Spinal cord (tissue), 4 donors: Measurements from ENCODE around the gene HYAL2. TPM values are rescaled to one million over a fixed set of nuclear protein-coding genes. Genes with fewer than 3 reads are reported as not detected.

ENCODE experiments used
- polyA plus RNA-seq, 2 donors: library from polyadenylated mRNA; unstranded; fragments of 120-200 nt; gene quantifications; one replicate each; pipeline ENCODE4 v1.2.1, GENCODE V29; 2013; ENCODE audit not compliant: insufficient read length in 2 of 2
- total RNA-seq, 2 donors: library from RNA; depleted of rRNA in 1 of 2; stranded (reverse); fragments of 120-200 nt in 1 of 2; fragments of >200 nt in 1 of 2; gene quantifications; one replicate each; pipeline versions ENCODE4 v1.2.3 to v1.2.4, GENCODE V29; 2013 to 2014

HYAL2 gene
- total and polyA plus RNA-seq, 4 donors, result 30.0 to 92.3 (median 38.1) TPM

Other genes with a start within 250 kb of the HYAL2 start
- 100 to 1,000 TPM; 223 to 291 TPM for gene RBM5, start 233.8 kb downstream of the HYAL2 start, total RNA-seq
- 100 to 1,000 TPM; 240 to 366 TPM for gene RBM5, start 233.8 kb downstream of the HYAL2 start, polyA plus RNA-seq
- 10 to 100 TPM in 1 of 2 donors, 1 to 10 TPM in 1; 9.1 to 17.1 TPM for gene SEMA3F, start 167.4 kb downstream of the HYAL2 start, total RNA-seq
- 10 to 100 TPM; 11.3 to 21.8 TPM for gene SEMA3F, start 167.4 kb downstream of the HYAL2 start, polyA plus RNA-seq
- gene GNAT1, start 131.1 kb downstream of the HYAL2 start, total RNA-seq, result not detected
- under 1 TPM; 0.29 to 0.72 TPM for gene GNAT1, start 131.1 kb downstream of the HYAL2 start, polyA plus RNA-seq
- 10 to 100 TPM; 10.5 to 51.0 TPM for gene SLC38A3, start 117.5 kb downstream of the HYAL2 start, total RNA-seq
- gene SLC38A3, start 117.5 kb downstream of the HYAL2 start, polyA plus RNA-seq, result 10 to 100 TPM; 59.6 to 71.5 TPM
- gene GNAI2, start 86.5 kb downstream of the HYAL2 start, total RNA-seq, result 100 to 1,000 TPM; 123 to 236 TPM
- gene GNAI2, start 86.5 kb downstream of the HYAL2 start, polyA plus RNA-seq, result 100 to 1,000 TPM; 293 to 308 TPM
- gene SEMA3B, start 53.6 kb downstream of the HYAL2 start, total RNA-seq, result 100 to 1,000 TPM in 1 of 2 donors, 10 to 100 TPM in 1; 41.2 to 139 TPM
- gene SEMA3B, start 53.6 kb downstream of the HYAL2 start, polyA plus RNA-seq, result 10 to 100 TPM; 19.1 to 87.4 TPM
- under 1 TPM in 1 of 2 donors, not detected in 1; 0.44 TPM for gene LSMEM2, start 43.7 kb downstream of the HYAL2 start, total RNA-seq
- 1 to 10 TPM in 1 of 2 donors, under 1 TPM in 1; 0.43 to 1.1 TPM for gene LSMEM2, start 43.7 kb downstream of the HYAL2 start, polyA plus RNA-seq
- 10 to 100 TPM; 15.0 to 40.3 TPM for gene IFRD2, start 30.3 kb downstream of the HYAL2 start, total RNA-seq
- gene IFRD2, start 30.3 kb downstream of the HYAL2 start, polyA plus RNA-seq, result 10 to 100 TPM; 30.6 to 34.5 TPM
- gene HYAL3, start 23.3 kb downstream of the HYAL2 start, total RNA-seq, result 1 to 10 TPM; 4.2 to 9.7 TPM
- 10 to 100 TPM; 14.1 to 14.2 TPM for gene HYAL3, start 23.3 kb downstream of the HYAL2 start, polyA plus RNA-seq
- 10 to 100 TPM in 1 of 2 donors, 1 to 10 TPM in 1; 4.6 to 12.8 TPM for gene NAA80, start 23.3 kb downstream of the HYAL2 start, total RNA-seq
- gene NAA80, start 23.3 kb downstream of the HYAL2 start, polyA plus RNA-seq, result 10 to 100 TPM; 14.3 to 24.4 TPM
- 1 to 10 TPM in 1 of 2 donors, under 1 TPM in 1; 0.69 to 3.2 TPM for gene HYAL1, start 19.2 kb downstream of the HYAL2 start, total RNA-seq
- 1 to 10 TPM; 1.4 to 4.1 TPM for gene HYAL1, start 19.2 kb downstream of the HYAL2 start, polyA plus RNA-seq
- 10 to 100 TPM; 17.0 to 25.9 TPM for gene TUSC2, start 5.5 kb upstream of the HYAL2 start, total RNA-seq
- 10 to 100 TPM; 48.5 to 50.7 TPM for gene TUSC2, start 5.5 kb upstream of the HYAL2 start, polyA plus RNA-seq
- 10 to 100 TPM; 17.7 to 25.4 TPM for gene RASSF1, start 18.1 kb upstream of the HYAL2 start, total RNA-seq
- 10 to 100 TPM; 24.2 to 29.2 TPM for gene RASSF1, start 18.1 kb upstream of the HYAL2 start, polyA plus RNA-seq
- 10 to 100 TPM in 1 of 2 donors, 1 to 10 TPM in 1; 8.8 to 54.1 TPM for gene ZMYND10, start 23.0 kb upstream of the HYAL2 start, total RNA-seq
- 10 to 100 TPM; 28.6 to 40.9 TPM for gene ZMYND10, start 23.0 kb upstream of the HYAL2 start, polyA plus RNA-seq
- gene NPRL2, start 28.0 kb upstream of the HYAL2 start, total RNA-seq, result 10 to 100 TPM; 22.6 to 33.2 TPM
- 10 to 100 TPM; 40.9 to 43.8 TPM for gene NPRL2, start 28.0 kb upstream of the HYAL2 start, polyA plus RNA-seq
- 10 to 100 TPM; 15.3 to 15.5 TPM for gene CYB561D2, start 28.1 kb upstream of the HYAL2 start, total RNA-seq
- gene CYB561D2, start 28.1 kb upstream of the HYAL2 start, polyA plus RNA-seq, result 10 to 100 TPM; 14.8 to 16.1 TPM
- gene TMEM115, start 36.8 kb upstream of the HYAL2 start, total RNA-seq, result 10 to 100 TPM; 21.6 to 49.6 TPM
- gene TMEM115, start 36.8 kb upstream of the HYAL2 start, polyA plus RNA-seq, result 10 to 100 TPM; 44.0 to 44.8 TPM
- gene CACNA2D2, start 180.9 kb upstream of the HYAL2 start, total RNA-seq, result 10 to 100 TPM; 11.6 to 27.0 TPM
- 10 to 100 TPM; 49.6 to 59.2 TPM for gene CACNA2D2, start 180.9 kb upstream of the HYAL2 start, polyA plus RNA-seq
- 10 to 100 TPM; 22.6 to 28.8 TPM for gene C3orf18, start 245.0 kb upstream of the HYAL2 start, total RNA-seq
- 10 to 100 TPM; 32.2 to 43.6 TPM for gene C3orf18, start 245.0 kb upstream of the HYAL2 start, polyA plus RNA-seq
- gene HEMK1, start 246.8 kb upstream of the HYAL2 start, total RNA-seq, result 10 to 100 TPM in 1 of 2 donors, 1 to 10 TPM in 1; 4.3 to 23.7 TPM
- gene HEMK1, start 246.8 kb upstream of the HYAL2 start, polyA plus RNA-seq, result 10 to 100 TPM; 16.9 to 18.6 TPM